ENCODE measurements around the gene LIN7C.
"Not testable (repeated sequence)": the region's sequence is repeated elsewhere in the genome, so short reads cannot be mapped to it uniquely, and the experiment has no call there.

LIN7C gene

GRCh38 chr11:27468995-27469695, 37.4 kb downstream of the LIN7C start:
- DNase-seq: no peak

GRCh38 chr11:27468209-27468994, 38.2 kb downstream of the LIN7C start:
- DNase-seq: no peak

- no peak for DNase-seq
Observed at GRCh38 chr11:27467181-27467913, 39.2 kb downstream of the LIN7C start.

- DNase-seq: no peak
Observed at GRCh38 chr11:27466363-27466762, 40.2 kb downstream of the LIN7C start.

- no peak for DNase-seq
Observed at GRCh38 chr11:27465629-27466028, 40.9 kb downstream of the LIN7C start.

GRCh38 chr11:27464909-27465308, 41.7 kb downstream of the LIN7C start:
- no peak for DNase-seq

- DNase-seq: no peak
Observed at GRCh38 chr11:27464289-27464696, 42.3 kb downstream of the LIN7C start.

- no peak for DNase-seq
Observed at GRCh38 chr11:27462543-27462942, 44.0 kb downstream of the LIN7C start.

- no peak for DNase-seq
Observed at GRCh38 chr11:27460158-27460978, 46.2 kb downstream of the LIN7C start.

GRCh38 chr11:27459191-27459590, 47.4 kb downstream of the LIN7C start:
- no peak for DNase-seq

GRCh38 chr11:27458182-27458581, 48.4 kb downstream of the LIN7C start:
- DNase-seq: no peak

- DNase-seq: no peak
Observed at GRCh38 chr11:27456795-27457329, 49.7 kb downstream of the LIN7C start.

- no peak for DNase-seq
Observed at GRCh38 chr11:27456140-27456794, 50.3 kb downstream of the LIN7C start.

GRCh38 chr11:27455667-27456066, 50.9 kb downstream of the LIN7C start:
- no peak for DNase-seq

GRCh38 chr11:27453701-27454100, 52.9 kb downstream of the LIN7C start:
- DNase-seq: no peak

GRCh38 chr11:27452147-27452546, 54.4 kb downstream of the LIN7C start:
- no peak for DNase-seq

- DNase-seq: no peak
Observed at GRCh38 chr11:27451244-27451965, 55.2 kb downstream of the LIN7C start.

GRCh38 chr11:27448184-27448540, 58.4 kb downstream of the LIN7C start:
- not testable (repeated sequence) for DNase-seq

- no peak for DNase-seq
Observed at GRCh38 chr11:27447288-27448183, 59.0 kb downstream of the LIN7C start.

GRCh38 chr11:27445625-27446024, 60.9 kb downstream of the LIN7C start:
- DNase-seq: no peak

Measured in AML-193 (cell line).